Measurements from ENCODE around the gene SPARC.

The SPARC gene

DNA sequence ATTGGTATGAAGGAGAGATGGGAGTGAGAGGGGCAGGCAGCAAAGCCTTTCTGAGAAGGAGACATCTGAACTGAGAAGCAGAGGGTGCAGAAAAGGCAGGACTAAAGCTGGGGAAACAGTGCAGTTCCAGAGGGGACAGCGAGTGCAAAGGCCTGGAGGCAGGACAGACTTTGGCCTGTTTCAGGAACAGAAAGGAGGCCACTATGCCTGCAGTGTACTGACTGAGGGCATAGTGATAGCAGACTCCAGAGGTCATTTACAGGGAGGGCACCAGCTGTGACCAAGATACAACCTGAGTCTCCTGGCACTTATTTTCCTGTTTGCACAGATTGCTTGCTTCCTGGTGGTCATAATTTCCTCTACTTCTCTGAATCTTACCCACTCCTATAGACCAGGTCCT lies 29.6 kb downstream of the SPARC start:
- no peak for DNase-seq

DNA sequence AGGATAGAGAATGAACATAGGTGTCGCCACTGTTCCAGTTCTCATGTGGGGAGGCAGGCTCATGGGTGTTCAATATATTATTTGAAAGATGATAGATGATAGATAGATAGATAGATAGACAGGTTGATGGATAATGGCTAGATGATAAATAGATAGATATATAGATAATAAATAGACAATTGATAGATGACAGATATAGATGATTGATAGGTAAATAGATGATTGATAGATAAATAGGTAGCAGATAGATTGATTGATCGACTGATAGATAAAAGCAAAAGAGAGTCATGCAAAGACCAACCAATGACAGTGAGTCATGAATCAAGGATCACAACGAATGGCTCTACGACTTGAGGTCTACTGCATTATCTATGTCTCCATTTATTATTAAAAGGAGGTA lies 30.4 kb downstream of the SPARC start:
- no peak for DNase-seq

DNA sequence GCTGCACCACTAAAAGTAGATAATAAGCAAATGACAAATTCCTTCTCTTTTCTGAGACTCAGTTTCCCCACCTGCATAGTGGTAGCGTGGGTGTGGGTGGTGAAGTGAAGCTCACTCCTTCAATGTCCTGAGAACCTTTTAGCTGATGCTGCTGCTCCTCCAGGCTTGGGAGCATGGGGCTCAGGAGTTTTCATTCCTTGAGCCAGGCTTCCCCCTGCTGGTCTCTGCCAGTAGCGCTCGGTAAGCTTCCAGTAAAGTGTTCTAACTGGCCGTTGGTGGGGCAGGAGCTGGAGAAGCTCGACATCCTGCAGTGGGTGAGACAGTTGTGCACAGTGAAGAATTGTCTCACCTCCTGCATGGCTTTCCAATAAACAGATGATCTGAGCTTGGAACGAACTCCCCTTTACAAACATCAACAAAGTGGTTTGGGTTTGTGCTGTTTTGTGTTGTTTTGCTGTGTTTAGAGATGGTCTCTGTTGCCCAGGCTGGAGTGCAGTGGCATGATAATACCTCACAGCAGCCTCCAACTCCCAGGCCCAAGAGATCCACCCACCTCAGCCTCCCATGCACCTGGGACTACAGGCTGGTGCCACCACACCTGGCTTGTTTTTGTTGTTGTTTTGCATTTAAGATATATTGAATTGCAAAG lies 34.6 kb downstream of the SPARC start:
- DNase-seq: peak; percentile 52

DNA sequence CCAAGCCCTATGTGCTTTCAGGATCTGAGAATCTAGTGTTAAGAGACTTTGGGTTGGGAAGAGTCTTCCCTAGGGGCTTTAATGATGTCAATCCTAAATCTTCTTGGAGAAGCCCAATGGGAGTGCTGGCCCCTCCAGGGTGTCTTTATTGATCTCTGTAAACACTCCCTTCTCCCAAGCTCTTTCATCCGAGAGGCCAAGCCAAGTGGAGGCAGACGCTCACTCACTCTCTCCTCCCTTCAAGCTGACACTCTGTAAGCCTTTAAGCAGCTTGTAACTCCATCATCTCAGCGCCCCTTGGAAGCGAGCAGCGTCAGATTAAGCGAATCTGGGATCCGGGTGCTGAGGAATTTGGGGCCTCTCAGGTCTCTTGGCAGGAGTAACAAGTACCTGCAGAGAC lies 37.7 kb downstream of the SPARC start:
- DNase-seq: no peak

DNA sequence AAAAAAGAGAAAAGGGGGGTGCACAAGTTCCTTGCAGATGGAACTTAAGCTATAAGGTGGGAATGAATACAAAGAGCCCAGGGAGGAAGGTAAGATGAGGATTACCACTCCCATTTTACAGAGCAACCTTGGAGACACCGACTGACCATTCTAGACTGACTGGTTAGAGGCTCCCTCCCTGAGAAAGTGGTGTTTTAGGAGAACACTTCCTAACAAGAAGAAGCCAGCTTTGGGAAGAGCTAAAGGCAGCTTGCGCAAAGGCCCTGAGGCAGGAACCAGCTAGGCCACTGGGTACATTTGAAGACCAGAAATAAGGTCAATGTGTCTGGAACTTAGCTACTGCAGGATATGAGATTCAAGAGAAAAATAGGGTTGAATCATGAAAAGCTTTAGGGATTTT lies 38.6 kb downstream of the SPARC start:
- DNase-seq: no peak

DNA sequence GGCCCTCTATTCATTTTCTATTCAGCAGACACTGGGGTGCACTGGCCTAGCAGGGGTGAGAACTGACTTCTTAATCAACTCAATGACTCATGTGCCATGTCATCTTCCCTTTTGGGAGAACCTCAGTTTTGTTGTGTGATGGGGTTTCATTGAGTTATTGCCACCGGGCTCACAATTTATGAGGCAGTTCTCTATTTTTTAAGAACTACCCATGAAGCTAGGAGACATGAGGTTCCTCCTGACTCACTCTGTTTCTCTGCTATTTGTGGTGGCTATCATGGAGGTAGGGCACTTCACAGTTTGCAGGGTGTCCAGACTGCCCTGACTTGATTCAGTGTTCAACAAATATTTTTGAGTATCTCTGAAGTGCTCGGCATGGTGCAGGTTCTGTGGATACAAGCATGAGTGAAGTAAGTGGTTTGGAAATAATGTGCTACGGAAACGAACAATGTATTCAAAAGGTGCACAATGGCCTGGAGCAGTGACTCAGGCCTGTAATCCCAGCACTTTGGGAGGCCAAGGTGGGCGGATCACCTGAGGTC lies 39.3 kb downstream of the SPARC start:
- no peak for DNase-seq

DNA sequence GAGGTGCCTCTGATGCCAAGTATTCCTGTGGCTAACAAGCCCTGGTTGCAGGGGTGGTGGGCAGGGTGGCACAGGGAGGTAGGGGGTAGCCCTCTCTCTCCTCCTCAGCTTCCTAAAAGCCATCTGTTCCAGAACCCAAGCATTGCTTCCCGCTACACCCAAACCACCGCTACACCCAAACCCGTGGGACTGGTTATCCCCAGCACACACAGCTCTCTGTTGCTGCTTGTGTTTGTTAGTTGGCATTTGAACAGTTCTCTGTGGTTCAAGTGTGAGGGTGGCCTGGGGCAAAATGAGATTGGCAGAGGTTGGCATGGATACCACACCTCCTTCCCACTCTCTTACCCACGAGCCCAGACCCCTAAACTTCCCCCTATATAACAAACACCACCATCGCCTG lies 40.4 kb downstream of the SPARC start:
- no peak for DNase-seq

DNA sequence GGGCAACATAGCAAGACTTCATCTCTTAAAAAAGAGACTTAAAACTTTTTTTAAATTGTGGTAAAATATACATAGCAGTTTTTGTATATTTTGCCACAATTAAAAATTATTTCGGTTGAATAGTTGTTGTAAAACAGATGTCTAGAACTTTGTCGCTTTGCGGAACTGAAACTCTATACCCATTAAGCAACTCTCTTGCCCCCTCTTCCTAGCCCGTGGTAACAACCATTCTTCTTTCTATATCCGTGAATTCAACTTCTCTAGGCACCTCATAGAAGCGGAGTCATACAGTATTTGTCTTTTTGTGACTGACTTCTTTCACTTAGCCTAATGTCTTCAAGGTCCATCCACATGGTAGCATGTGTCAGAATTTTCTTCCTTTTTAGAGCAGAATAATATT lies 43.3 kb downstream of the SPARC start:
- no peak for DNase-seq

DNA sequence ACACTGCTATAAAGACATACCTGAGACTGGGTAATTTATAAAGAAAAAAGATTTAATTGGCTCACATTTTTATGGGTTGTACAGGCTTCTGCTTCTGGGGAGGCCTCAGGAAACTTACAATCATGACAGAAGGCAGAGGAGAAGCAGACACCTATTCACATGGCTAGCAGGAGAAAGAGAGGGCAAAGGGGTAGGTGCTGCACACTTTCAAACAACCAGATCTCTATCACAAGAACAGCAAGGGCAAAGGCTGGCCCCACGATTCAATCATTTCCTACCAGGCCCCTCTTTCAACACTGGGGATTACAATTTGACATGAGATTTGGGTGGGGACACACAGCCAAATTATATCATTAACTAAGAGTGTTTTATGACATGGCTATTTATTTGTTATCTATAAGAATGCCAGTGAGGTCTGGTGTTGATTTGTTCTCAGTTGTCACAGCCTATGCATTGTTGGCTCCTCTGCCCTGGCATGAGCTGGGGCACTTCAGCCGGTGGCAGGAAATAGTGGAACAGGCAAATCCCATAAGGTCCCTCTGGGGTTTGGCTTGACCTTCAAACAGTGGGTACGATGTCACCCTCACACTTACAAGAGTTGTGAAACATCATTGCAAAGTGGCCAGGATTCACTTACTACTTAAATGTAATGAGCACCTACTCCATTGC lies 44.1 kb downstream of the SPARC start:
- no peak for DNase-seq

DNA sequence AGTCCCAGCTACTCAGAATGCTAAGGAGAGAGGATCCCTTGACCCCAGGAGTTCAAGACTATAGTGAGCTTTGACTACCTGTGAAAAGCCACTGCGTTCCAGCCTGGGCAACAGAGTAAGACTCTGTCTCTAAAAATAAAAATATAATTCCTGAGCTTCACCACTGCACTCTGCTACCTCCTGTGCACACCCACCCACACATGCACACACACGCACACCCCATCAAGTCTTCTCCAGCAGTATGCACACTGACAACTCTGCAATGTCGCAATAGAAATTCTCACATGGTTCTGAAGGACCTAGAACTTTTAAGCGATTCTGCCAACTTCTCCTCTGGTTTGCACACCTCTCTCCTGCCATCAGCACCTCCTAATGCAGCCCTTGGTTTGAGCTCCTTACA lies 48.1 kb downstream of the SPARC start:
- DNase-seq: no peak

DNA sequence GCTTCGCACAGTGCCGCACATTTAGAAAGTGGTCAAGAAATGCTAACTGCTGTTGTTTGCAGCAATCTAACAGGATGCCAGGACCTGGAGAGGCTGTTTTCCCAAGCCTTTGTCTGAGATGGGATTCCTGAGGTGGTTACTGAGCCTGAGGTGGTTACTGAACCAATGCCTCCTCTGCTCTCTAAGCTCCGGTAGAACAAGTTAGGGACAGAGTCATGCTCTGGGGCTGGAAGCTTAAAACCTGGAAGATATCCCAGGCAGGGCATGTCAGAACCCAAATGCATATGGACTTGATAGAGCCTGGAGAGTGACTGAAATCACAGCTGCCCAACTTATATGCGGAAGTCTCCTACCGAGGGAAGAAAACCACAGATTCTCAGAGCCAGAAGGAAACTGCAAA lies 49.0 kb downstream of the SPARC start:
- no peak for DNase-seq

DNA sequence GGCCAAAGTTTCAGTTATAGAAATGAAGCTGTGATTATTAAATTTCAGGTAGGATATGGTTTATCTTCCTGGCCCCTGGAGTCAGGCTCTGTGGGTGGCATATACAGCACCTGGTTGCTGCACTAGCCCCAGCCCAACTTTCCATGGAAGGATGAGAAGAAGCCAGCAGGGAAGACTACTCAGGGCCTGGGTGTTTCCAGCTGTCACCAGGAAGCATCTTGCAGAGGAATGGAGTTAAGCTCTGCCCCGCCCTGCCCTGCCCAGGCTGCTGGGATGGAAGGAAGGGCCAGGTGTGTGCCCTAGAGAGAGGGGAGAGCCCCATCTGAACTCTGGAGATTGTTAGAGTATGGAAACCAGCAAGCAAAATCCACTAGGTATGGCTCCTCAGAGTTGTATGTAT lies 52.8 kb downstream of the SPARC start:
- DNase-seq: no peak

DNA sequence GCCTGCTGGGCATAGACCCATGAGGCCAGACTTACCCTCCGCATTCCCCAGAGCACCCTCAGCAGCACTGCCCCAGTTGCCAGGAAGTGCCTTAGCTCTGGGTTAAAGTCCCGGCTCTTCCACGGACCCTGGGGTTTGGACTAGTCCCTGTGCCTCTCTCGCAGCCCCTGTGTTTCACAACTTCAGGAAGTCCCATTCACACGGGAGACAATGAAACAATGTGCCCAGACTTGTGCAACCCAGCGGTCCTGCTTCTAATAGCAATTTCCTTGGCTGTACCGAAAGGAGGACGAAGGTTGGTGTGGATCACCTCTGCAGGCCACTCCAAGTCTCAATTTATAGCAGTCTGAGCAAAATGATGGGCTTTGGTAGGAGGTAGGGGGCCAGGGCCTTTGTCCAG lies 53.8 kb downstream of the SPARC start:
- DNase-seq: no peak

DNA sequence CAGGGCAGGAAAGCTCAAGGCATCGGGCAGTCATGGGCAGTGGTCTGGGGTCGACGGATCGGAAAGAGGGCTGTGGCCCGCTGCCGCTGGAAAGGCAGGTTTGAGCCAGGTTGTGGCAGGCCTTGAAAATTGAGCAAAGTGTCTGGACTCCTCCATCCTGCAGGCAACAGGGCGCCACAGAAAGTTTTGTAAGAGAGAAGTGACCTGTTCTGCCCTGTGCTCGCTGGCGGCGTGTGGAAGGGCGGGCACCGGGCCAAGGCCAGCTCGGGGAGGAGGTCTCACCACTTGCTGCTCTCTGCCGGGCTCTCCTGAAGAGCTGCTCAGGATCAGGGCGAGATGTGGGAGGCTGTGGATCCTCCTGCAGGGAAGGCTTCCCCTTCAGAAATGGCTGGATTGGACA lies 54.2 kb downstream of the SPARC start:
- no peak for DNase-seq

DNA sequence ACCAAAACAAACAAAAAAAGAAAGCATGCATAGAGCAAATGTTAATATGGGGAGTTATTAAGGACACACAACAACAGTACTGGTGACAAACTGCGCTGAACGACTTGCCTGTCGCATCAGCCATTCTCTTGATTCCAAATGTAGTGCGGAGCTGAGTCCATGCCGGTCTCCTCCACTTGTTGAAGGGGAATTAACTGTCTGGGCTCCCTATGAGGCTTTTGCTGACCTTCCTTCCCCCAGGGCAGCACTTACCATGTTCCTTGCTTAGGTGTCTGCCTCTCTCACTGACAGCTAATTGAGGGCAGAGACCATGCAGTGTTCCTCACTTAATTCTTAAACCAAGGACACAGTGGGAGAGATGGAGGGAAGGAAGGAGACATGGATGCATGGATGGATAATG lies 54.8 kb downstream of the SPARC start:
- DNase-seq: no peak

DNA sequence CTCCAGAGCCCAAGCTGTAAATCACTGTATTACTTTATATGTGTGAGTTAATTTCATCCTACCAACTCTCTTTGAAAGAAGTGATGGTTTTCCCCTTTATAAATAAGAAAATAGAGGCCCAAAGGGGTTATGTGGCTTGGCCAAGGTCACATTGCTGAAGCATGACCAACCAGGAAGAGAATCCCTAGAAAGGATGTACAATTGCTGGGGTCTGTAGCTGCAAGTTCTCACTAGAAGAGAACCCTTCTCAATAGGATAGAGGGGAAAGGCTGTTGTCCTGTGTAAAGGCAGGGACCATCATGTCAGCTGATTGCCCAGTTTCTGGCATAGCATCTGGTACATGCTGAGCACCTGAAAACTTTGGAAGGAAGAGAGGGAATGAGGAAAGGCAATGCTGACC lies 56.6 kb downstream of the SPARC start:
- DNase-seq: no peak

DNA sequence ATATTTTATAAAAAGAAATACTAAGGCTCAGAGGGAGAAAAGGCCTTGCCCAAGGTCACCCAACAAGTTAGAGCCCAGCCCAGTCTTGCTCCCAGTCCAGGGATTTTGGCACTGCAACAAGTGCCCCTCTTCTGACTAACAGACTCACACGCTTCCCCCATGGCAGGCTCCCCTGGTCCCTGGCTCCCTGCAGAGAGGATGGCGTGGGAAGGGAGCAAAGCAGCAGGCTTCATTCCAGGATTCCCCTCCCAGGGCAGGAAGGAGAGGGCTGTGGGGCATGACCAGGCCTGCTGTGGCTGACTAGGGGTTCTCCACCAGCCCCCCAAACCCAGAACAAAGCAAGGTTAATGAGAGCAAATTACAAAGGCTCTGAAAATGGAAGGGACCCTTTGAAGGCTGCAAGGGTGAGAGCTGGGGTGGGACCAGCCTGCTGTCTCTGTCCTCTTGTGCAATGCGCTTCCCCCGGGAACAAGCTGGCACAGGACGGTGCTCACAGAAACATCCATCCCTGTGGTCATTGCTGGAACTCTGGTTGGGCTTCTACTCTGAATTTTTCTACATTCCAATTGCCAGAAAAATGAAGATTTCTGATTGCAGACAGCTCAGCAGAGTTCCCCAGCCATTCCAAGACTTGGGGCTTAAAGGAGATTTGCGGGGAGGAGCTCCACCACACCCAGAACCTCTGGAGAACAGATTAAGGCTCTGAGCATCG lies 58.4 kb downstream of the SPARC start:
- no peak for DNase-seq

DNA sequence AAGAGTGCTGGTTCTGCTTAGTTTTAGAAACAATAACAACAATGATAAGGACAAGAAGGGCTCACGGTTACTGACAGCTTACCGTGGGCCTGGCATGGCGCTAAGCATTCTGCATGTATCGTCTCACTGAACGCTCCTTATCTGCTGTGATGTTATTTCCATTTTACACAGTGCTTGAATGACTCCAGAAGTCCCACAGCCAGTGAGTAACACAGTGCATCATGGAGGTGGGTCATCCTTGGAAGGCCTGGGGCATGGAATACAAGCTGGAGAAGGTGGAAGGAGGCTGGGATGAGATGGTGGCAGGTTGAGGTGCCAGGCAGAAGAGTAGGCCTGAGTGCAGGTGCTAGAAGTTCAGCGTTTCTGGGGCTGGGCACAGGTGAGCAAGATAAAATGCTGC lies 59.1 kb downstream of the SPARC start:
- DNase-seq: no peak

DNA sequence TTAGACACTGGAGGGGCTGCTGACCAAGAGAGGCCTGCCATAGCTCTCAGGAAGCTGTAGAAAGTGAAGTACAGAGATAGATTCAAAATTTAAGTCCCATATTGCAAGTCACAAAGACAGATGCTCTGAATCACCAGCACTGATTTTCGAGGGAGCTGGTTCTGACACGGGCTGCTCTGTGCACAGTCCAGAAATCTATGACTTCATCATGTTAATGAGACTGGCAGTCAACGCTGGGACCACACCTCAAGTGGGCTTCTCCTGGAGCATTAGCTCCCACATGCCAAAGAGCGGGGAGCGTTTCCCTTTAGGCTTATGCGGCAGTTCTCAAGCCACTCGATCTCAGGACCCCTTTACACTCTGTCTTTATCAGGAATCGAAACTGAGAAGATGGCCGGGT lies 61.4 kb downstream of the SPARC start:
- no peak for DNase-seq

DNA sequence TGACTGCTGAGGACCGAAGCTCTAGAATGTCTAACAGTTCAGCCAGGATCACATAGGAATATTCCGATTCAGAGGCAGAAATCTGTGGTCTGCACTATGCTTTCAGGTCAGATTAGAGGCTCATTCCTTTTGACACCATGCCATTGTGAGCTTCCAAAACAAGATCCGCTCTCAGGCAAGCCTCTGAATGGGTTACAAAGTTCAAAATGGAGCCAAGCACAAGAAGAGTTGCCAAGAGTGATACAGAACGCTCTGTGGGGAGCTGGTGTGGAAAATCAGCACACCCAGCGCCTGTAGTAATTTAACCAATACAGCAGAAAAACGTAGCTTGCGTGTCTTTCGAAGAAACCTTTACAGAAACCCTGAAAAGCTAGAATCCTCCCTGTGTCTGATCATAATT lies 62.2 kb downstream of the SPARC start:
- DNase-seq: no peak

DNA sequence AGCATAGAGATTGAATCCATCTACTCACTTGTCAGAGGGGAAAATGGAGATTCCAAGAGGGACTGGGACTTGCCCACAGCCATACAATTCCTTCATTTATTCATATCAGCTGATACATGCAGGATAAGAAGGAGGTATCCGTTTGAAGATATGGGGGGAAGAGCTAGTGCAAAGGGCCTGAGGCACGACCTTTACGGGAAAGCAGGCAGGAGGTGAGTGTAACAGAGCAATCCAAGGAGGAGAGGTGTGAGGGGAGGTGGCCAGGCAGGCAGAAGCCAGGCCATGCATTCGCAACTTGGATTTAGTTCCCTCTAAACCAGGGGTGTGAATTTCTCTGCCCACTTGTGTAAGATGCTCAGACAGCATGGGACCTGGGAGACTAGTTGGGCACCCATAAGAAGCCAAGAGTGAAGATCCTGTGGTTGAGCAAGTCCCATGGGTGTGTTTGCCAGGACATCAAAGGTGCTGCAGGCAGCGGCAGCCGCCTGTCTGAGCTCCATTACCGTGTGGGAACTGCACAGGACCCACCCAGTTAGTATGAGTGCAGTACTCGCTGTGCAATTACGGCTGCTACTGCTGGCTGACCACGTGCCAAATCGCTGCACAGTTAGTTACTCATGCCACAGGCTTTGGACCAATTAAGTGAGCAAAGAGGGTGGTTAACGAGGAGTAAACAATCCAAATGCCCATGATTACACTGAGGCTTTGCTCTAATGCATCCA lies 64.2 kb downstream of the SPARC start:
- DNase-seq: no peak

DNA sequence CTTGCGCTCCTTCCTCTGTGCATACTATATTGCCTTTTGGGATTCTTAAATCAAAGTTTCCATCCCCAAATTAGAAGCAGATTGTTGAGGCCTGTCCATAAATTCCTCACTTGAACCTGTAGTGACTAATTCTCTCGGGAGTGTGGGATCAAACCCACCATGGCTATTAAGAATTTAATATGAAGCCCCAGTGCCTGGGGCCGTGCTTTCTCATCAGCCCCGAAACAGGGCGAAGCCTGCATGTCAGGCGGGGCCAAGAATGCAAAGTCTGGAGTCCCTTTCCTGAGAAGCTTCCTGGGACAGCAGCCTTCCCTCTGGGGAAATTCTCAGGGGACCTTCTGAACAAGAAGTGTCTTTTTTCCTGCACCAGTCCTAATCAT lies 66.3 kb downstream of the SPARC start:
- DNase-seq: no peak

DNA sequence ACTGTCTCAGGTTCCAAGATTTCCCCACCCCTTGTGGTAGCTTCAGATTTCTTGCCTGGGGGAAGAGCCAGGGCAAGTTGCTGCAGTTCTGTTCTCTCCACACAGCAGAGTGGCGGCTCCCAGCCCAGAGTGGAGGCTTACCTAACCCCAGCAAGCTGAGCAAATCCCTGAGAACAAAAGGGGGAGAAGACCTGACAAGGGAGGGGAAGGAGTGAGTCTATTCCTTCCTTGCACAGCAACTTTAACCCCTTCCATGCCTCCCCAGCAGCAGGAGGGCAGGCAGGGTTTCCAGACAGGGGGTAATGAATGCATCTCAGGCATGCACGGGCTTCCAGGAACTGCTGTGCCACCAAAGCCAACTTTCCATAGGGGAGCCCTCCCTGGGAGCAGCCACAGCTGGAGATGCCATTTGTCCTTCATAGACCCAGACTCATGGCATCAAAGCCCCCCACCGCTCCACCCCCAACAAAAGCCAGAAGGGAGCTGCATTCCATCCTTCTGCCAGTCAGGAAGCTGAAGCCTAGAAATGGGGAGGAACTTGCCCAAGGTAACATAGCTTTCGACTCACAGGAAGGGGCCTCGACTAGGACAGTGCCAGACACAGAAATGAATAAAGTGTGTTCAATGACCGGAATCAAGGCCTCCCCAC lies 66.8 kb downstream of the SPARC start:
- no peak for DNase-seq
